Lower lobe of right lung (tissue), 2 donors: ENCODE results near the gene CS. TPM values are rescaled to one million over a fixed set of nuclear protein-coding genes. Genes with fewer than 3 reads are reported as not detected.

Source experiments
- ATAC-seq, 2 donors: fragments of 200-7000 bp; cut with Tn5 transposase; one replicate each; pipeline ENCODE4 v1.9.1; 2020 to 2022; ENCODE audit warnings: mild to moderate bottlenecking in 2 of 2, moderate library complexity in 2 of 2
- DNase-seq: peaks from one replicate; pipeline ENCODE4 v3.0.0-alpha.2; 2020
- H3K27ac ChIP-seq: fragments of 200-600 bp; one replicate; pipeline ENCODE4 v1.8.0; 2022
- H3K27me3 ChIP-seq: fragments of 200-600 bp; one replicate; pipeline ENCODE4 v1.8.0; 2022; ENCODE audit warnings: low read depth
- H3K36me3 ChIP-seq: fragments of 200-600 bp; one replicate; pipeline ENCODE4 v1.8.0; 2022; ENCODE audit warnings: mild to moderate bottlenecking
- H3K4me1 ChIP-seq: fragments of 200-600 bp; one replicate; pipeline ENCODE4 v1.8.0; 2022
- H3K4me3 ChIP-seq: fragments of 200-600 bp; one replicate; pipeline ENCODE4 v1.8.0; 2022; ENCODE audit warnings: mild to moderate bottlenecking
- H3K9me3 ChIP-seq: fragments of 200-600 bp; one replicate; pipeline ENCODE4 v1.8.0; 2022
- intact Hi-C: fragments of 100-400 bp; cut with DNase I; formaldehyde crosslinking; loops from one replicate; pipeline ENCODE4 v1.11.0; 2022
- total RNA-seq: library from RNA; stranded (reverse); fragmentation: NEBNext Ultra II Directional; extraction: Animal tissue kit (Norgen Biotek cat#: 25700); gene quantifications from one replicate; pipeline ENCODE4 v1.2.1, GENCODE V29; 2021
- TF ChIP-seq, protein P1 (sequence below): fragments of 200-600 bp; IDR thresholded peaks from one replicate; pipeline ENCODE4 v1.8.0; 2022; ENCODE audit warnings: antibody characterized with exemption, mild to moderate bottlenecking
- donor health status: DM: no; HTN: yes; CAD: no; lungs with severe emphysema.

Gene CS
- total RNA-seq, 1 donor from 2014 or later, result 175 TPM

DNA sequence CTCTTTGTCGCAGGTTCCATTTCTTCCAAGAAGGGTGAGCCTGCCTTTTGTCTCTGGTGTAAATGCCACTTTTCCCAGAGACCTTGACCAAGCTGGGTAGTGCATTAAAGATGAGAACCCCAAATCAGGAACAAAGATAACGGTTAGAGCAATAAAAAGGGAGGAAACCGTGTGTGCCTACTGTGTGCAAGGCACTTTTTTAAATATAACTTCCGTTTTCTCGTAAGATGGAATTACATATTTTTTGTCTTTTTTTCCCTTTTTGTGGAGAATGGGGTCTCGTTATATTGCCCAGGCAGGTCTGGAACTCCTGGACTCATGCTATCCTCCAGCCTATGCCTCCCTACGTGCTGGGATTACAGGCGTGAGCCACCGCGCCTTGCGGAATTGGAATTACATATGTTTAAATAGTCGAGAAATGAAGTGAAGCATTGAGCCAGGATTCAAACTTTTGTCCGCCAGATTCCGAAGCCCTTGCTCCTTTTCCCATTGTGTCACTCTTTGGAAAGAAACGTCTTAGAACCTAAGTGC, 76.5 kb downstream of the CS start:
- peak overlapping the region; percentile 77 for H3K4me3 ChIP-seq

GRCh38 chr12:56222531-56222895, 77.6 kb downstream of the CS start:
- Histone ChIP-seq H3K27me3 (no peaks in the 10 kb centered on the region), H3K4me1 (peaks cover 43% of the 10 kb centered on the region), H3K27ac (peak overlapping the region; percentile 96), H3K36me3 (peaks cover 3% of the 10 kb centered on the region), H3K4me3 (peak overlapping the region; percentile 80), H3K9me3 (no peaks in the 10 kb centered on the region)
- intact Hi-C loops, result no loop called here
- ATAC-seq, result no peak
- no peak for DNase-seq
- TF ChIP-seq, protein P1, sequence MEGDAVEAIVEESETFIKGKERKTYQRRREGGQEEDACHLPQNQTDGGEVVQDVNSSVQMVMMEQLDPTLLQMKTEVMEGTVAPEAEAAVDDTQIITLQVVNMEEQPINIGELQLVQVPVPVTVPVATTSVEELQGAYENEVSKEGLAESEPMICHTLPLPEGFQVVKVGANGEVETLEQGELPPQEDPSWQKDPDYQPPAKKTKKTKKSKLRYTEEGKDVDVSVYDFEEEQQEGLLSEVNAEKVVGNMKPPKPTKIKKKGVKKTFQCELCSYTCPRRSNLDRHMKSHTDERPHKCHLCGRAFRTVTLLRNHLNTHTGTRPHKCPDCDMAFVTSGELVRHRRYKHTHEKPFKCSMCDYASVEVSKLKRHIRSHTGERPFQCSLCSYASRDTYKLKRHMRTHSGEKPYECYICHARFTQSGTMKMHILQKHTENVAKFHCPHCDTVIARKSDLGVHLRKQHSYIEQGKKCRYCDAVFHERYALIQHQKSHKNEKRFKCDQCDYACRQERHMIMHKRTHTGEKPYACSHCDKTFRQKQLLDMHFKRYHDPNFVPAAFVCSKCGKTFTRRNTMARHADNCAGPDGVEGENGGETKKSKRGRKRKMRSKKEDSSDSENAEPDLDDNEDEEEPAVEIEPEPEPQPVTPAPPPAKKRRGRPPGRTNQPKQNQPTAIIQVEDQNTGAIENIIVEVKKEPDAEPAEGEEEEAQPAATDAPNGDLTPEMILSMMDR, result no peak

More for the DNA sequence above, 76.5 kb downstream of the CS start:
- TF ChIP-seq, protein P1, result no peak
- no peaks in the 10 kb centered on the region for H3K9me3 ChIP-seq
- peak overlapping the region; percentile 96 for H3K27ac ChIP-seq
- no peak for ATAC-seq
- H3K36me3 ChIP-seq, result peaks cover 8% of the 10 kb centered on the region
- no peaks in the 10 kb centered on the region for H3K27me3 ChIP-seq
- DNase-seq, result no peak
- intact Hi-C loops, result no loop called here
- peaks cover 43% of the 10 kb centered on the region for H3K4me1 ChIP-seq

DNA sequence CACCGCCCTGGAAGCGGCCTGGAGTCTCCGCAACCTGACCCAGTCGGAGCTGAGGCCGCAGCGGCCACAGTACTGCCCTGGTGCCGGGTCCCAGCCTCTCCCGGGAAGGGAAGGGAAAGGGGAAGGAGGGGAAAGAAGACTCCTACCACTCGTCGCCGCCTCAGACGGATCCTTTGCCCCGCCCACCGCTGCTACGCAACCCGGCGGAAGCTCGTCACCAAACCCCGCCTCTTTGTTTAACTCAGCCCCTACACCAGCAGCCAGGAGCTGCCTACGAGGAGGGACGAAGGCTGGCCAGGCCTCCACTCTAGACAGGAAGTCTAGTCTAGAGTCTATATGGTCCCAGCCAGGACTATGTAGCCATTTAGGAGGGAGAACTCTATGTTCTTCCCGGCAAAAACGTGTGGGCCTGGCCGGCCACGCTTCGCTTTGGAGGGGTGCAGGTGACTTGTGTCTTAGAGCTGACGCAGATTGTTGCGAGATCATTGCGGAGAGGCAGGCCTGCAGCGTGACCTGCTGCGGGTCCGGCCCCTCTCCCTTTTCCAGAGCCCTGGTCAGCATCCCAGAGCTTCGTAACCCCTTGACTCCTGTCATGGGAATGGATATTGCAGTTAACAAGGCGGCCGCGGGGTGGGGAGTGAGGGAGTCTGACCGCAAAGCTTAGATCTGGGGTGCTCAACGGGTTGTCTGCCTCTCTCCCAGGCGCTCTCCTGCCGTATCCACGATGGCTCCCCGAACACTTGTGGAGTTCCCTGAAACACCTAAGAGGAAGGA, 78.2 kb downstream of the CS start, which contains the start of gene RNF41:
TSS of gene RNF41 (minus strand) at position 166 of the 774 bp plus-strand sequence. CDS start 7,875 bp downstream, outside the sequence.
- H3K27me3 ChIP-seq, result no peaks in the 10 kb centered on the region
- peak; percentile 92 to 93 for ATAC-seq
- peaks cover 43% of the 10 kb centered on the region for H3K4me1 ChIP-seq
- peak; percentile 98 for DNase-seq
- peaks cover 5% of the 10 kb centered on the region for H3K36me3 ChIP-seq
- intact Hi-C loops, result no loop called here
- TF ChIP-seq, protein P1, result no peak
- H3K9me3 ChIP-seq, result no peaks in the 10 kb centered on the region
- peak within 1 kb of the TSS; percentile 96 for H3K27ac ChIP-seq
- H3K4me3 ChIP-seq, result peak within 1 kb of the TSS; percentile 80

Other genes with a start within 250 kb of the CS start
- gene ERBB3, start 220.2 kb downstream of the CS start, total RNA-seq, result 80.5 TPM
- gene PA2G4, start 195.8 kb downstream of the CS start, total RNA-seq, result 69.4 TPM
- gene RPL41, start 183.7 kb downstream of the CS start, total RNA-seq, result 2,837 TPM
- 12.5 TPM for gene ZC3H10, start 182.1 kb downstream of the CS start, total RNA-seq
- 114 TPM for gene ESYT1, start 172.1 kb downstream of the CS start, total RNA-seq
- 21.4 TPM for gene MYL6B, start 147.7 kb downstream of the CS start, total RNA-seq
- gene MYL6, start 142.0 kb downstream of the CS start, total RNA-seq, result 1,292 TPM
- gene SMARCC2, start 110.8 kb downstream of the CS start, total RNA-seq, result 115 TPM
- 49.8 TPM for gene RNF41, start 78.4 kb downstream of the CS start, total RNA-seq
- 20.9 TPM for gene NABP2, start 76.0 kb downstream of the CS start, total RNA-seq
- not detected for gene SLC39A5, start 70.3 kb downstream of the CS start, total RNA-seq
- 27.8 TPM for gene ANKRD52, start 41.9 kb downstream of the CS start, total RNA-seq
- 12.8 TPM for gene COQ10A, start 33.4 kb downstream of the CS start, total RNA-seq
- 91.5 TPM for gene CNPY2, start 15.7 kb upstream of the CS start, total RNA-seq
- 93.5 TPM for gene PAN2, start 33.7 kb upstream of the CS start, total RNA-seq
- gene IL23A, start 38.6 kb upstream of the CS start, total RNA-seq, result 0.56 TPM
- 213 TPM for gene STAT2, start 59.8 kb upstream of the CS start, total RNA-seq
- not detected for gene APOF, start 62.5 kb upstream of the CS start, total RNA-seq
- 10.6 TPM for gene TIMELESS, start 149.1 kb upstream of the CS start, total RNA-seq
- not detected for gene MIP, start 154.3 kb upstream of the CS start, total RNA-seq
- 3.1 TPM for gene SPRYD4, start 168.2 kb upstream of the CS start, total RNA-seq
- 4.8 TPM for gene GLS2, start 187.8 kb upstream of the CS start, total RNA-seq
- gene RBMS2, start 221.5 kb upstream of the CS start, total RNA-seq, result 129 TPM